DND-41 (cell line): ENCODE measurements around the gene PRELID3B.

Experiments
- EZH2 ChIP-seq: IDR thresholded peaks from 3 replicates; pipeline ENCODE4 v1.6.1; 2012; ENCODE audit warnings: borderline replicate concordance, low read depth, mild to moderate bottlenecking, moderate library complexity, low read length, inconsistent platforms; ENCODE audit not compliant: severe bottlenecking
- TF ChIP-seq, protein P1 (sequence below): IDR thresholded peaks from 2 replicates; pipeline ENCODE4 v1.5.1; 2012; ENCODE audit warnings: borderline replicate concordance, low read length, moderate library complexity, mild to moderate bottlenecking; ENCODE audit not compliant: poor library complexity, severe bottlenecking; ENCODE audit errors: extremely low read depth

DNA sequence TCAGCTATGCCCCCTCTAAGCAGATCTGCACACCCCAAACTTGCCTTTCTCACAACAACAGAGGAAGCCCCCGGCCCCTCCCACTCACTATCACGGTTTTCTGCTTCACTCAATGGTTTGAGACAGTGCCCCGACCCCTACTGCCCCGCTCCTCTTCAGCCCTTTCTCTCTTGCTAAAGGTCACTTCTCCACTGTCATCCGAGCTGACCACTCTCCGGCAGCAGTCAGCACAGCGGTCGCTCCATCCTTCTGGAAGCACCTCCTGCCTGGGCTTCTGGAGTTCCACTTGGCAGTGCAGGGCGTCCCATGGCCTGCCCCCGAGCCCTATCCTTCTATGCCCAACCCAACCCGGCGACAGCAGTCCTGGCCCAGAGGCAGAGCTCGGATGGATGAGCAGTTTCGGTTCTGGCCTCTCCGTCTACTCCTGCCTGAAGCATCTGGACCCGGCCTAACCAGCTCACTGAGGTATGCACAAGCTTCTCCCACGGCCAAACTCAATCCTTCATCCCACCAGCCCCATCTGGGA lies 39.6 kb downstream of the PRELID3B start:
- TF ChIP-seq, protein P1, sequence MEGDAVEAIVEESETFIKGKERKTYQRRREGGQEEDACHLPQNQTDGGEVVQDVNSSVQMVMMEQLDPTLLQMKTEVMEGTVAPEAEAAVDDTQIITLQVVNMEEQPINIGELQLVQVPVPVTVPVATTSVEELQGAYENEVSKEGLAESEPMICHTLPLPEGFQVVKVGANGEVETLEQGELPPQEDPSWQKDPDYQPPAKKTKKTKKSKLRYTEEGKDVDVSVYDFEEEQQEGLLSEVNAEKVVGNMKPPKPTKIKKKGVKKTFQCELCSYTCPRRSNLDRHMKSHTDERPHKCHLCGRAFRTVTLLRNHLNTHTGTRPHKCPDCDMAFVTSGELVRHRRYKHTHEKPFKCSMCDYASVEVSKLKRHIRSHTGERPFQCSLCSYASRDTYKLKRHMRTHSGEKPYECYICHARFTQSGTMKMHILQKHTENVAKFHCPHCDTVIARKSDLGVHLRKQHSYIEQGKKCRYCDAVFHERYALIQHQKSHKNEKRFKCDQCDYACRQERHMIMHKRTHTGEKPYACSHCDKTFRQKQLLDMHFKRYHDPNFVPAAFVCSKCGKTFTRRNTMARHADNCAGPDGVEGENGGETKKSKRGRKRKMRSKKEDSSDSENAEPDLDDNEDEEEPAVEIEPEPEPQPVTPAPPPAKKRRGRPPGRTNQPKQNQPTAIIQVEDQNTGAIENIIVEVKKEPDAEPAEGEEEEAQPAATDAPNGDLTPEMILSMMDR, result no peak
- TF ChIP-seq EZH2, result no peak
